Trophoblast cell (in vitro differentiated cells and primary cell): ENCODE results near the gene UPF2.

Source experiments
- DNase-seq, 2 donors: peaks; one replicate each; pipeline ENCODE4 v3.0.0-alpha.2; 2016
- H2AFZ ChIP-seq: 2 replicates; pipeline ENCODE4 v1.6.1; 2013; ENCODE audit warnings: low read length, moderate library complexity, mild to moderate bottlenecking; ENCODE audit not compliant: insufficient read depth, poor library complexity
- H2AK5ac ChIP-seq: 2 replicates; pipeline ENCODE4 v1.6.1; 2013; ENCODE audit warnings: mild to moderate bottlenecking, low read length
- H2BK120ac ChIP-seq: 2 replicates; pipeline ENCODE4 v1.6.1; 2013; ENCODE audit warnings: low read length, mild to moderate bottlenecking, moderate library complexity; ENCODE audit not compliant: insufficient read depth, poor library complexity
- H2BK12ac ChIP-seq: 2 replicates; pipeline ENCODE4 v1.6.1; 2013; ENCODE audit warnings: mild to moderate bottlenecking, low read length, moderate library complexity
- H2BK5ac ChIP-seq: 2 replicates; pipeline ENCODE4 v1.6.1; 2013; ENCODE audit warnings: low read length, low read depth, moderate library complexity, mild to moderate bottlenecking; ENCODE audit not compliant: poor library complexity
- H3K14ac ChIP-seq: 2 replicates; pipeline ENCODE4 v1.6.1; 2013; ENCODE audit warnings: mild to moderate bottlenecking, low read length
- H3K18ac ChIP-seq: 2 replicates; pipeline ENCODE4 v1.6.1; 2013; ENCODE audit warnings: mild to moderate bottlenecking, low read length
- H3K23ac ChIP-seq: 2 replicates; pipeline ENCODE4 v1.6.1; 2013; ENCODE audit warnings: low read length
- H3K27ac ChIP-seq: 2 replicates; pipeline ENCODE4 v1.5.1; 2013; ENCODE audit warnings: low read depth, mild to moderate bottlenecking, inconsistent platforms, low read length, moderate library complexity
- H3K27me3 ChIP-seq: 2 replicates; pipeline ENCODE4 v1.6.1; 2013; ENCODE audit warnings: inconsistent platforms, mild to moderate bottlenecking, low read length, moderate library complexity; ENCODE audit not compliant: insufficient read depth
- H3K36me3 ChIP-seq, 2 experiments: 1 replicate in 1 of 2; 2 replicates in 1 of 2; pipeline ENCODE4 v1.6.1; 2013; ENCODE audit warnings: low read length in 2 of 2, mild to moderate bottlenecking in 2 of 2, moderate library complexity in 1 of 2; ENCODE audit not compliant: insufficient read depth in 2 of 2, control insufficient read depth in 1 of 2
- H3K4ac ChIP-seq: 2 replicates; pipeline ENCODE4 v1.6.1; 2013; ENCODE audit warnings: low read depth, mild to moderate bottlenecking, low read length, moderate library complexity
- H3K4me1 ChIP-seq, 2 experiments: 1 replicate in 1 of 2; 2 replicates in 1 of 2; pipeline ENCODE4 v1.6.1; 2013; ENCODE audit warnings: low read length in 2 of 2, mild to moderate bottlenecking in 2 of 2, moderate library complexity in 1 of 2; ENCODE audit not compliant: insufficient read depth in 2 of 2, control insufficient read depth in 1 of 2
- H3K4me2 ChIP-seq: 2 replicates; pipeline ENCODE4 v1.6.1; 2013; ENCODE audit warnings: inconsistent platforms, mild to moderate bottlenecking, low read length, moderate library complexity
- H3K4me3 ChIP-seq: 2 replicates; pipeline ENCODE4 v1.5.1; 2013; ENCODE audit warnings: mild to moderate bottlenecking, low read depth, low read length, inconsistent platforms
- H3K79me1 ChIP-seq: one replicate; pipeline ENCODE4 v1.6.1; 2013; ENCODE audit warnings: low read length
- H3K79me2 ChIP-seq: 2 replicates; pipeline ENCODE4 v1.6.1; 2013; ENCODE audit warnings: low read length, mild to moderate bottlenecking; ENCODE audit not compliant: control insufficient read depth, insufficient read depth, poor library complexity
- H3K9ac ChIP-seq: 2 replicates; pipeline ENCODE4 v1.6.1; 2013; ENCODE audit warnings: mild to moderate bottlenecking, low read length
- H3K9me3 ChIP-seq: 2 replicates; pipeline ENCODE4 v1.6.1; 2013; ENCODE audit warnings: low read depth, mild to moderate bottlenecking, control low read depth, inconsistent platforms, low read length; ENCODE audit not compliant: insufficient read depth
- H4K12ac ChIP-seq: 2 replicates; pipeline ENCODE4 v1.6.1; 2013; ENCODE audit warnings: low read depth, mild to moderate bottlenecking, low read length, moderate library complexity
- H4K8ac ChIP-seq: 2 replicates; pipeline ENCODE4 v1.6.1; 2013; ENCODE audit warnings: low read depth, mild to moderate bottlenecking, low read length, moderate library complexity
- H4K91ac ChIP-seq: one replicate; pipeline ENCODE4 v1.6.1; 2013; ENCODE audit warnings: low read depth, mild to moderate bottlenecking, low read length, moderate library complexity
- WGBS: extraction: QIAGEN DNeasy Blood & Tissue Kit; methylation state at CpG from one replicate; pipeline ENCODE4 v1.1.7; 2013; ENCODE audit warnings: missing lambda C conversion rate; ENCODE audit not compliant: insufficient read length, insufficient coverage; ENCODE audit errors: extremely low coverage; 5-methylcytosine and 5-hydroxymethylcytosine counted together

The UPF2 gene

DNA sequence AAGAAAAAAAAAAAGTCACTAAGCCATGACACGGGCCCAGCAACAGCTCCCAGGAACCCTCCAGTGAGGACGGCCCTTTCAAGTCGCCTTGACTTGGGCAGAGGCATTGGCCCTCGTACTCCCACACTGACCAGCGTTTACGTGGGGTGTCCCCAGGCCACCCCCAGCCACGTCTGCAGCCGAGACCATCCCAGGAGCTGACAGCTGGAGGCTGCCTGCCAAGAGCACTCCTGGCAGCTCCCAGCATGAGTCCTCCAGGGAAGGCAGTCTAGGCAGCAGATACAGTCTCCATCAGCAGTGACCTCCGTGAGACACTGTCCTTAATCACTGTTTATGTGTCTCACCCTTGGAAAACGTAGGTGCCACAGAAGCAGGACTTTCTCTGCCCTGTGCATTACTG, 133.0 kb downstream of the UPF2 start:
- no peak overlapping the region for H3K23ac ChIP-seq
- no CpG with 5 or more reads among the region's 10 CpGs for WGBS

DNA sequence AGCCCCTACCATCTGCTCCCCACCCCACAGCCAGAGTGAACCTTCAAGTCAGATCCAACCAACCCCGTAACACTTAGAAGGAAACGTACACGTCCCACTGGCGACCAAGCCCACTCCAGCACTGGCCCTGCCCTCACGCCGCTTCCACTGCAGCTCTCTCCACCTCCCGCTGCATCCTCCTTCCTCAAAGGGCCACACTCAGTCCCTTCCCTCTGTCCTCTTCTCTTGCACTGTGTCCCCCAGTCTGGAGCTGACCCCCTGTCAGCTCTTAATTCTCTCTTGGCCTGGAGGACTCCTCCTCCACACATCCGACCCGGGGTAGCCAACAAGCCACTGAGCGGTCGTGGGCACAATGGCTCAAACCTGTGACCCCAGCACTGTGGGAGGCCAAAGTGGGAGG, 133.6 kb downstream of the UPF2 start:
- no peak overlapping the region for H3K27ac ChIP-seq
- H3K4me3 ChIP-seq = no peak overlapping the region
- H2AFZ ChIP-seq = no peak overlapping the region
- peak overlapping the region; percentile 57 for H2AK5ac ChIP-seq
- no peak overlapping the region for H3K9ac ChIP-seq
- H3K36me3 ChIP-seq = no peaks in the 10 kb centered on the region
- no peak overlapping the region for H4K8ac ChIP-seq
- H2BK5ac ChIP-seq = no peak overlapping the region
- H3K27me3 ChIP-seq = no peaks in the 10 kb centered on the region
- no peak overlapping the region for H3K4ac ChIP-seq
- H3K9me3 ChIP-seq = no peaks in the 10 kb centered on the region
- H4K91ac ChIP-seq = no peak overlapping the region
- H3K79me2 ChIP-seq = no peaks in the 10 kb centered on the region
- H3K18ac ChIP-seq = no peak overlapping the region
- peak overlapping the region; percentile 14 for H2BK12ac ChIP-seq
- no peak overlapping the region for H3K23ac ChIP-seq
- H3K4me1 ChIP-seq = peaks cover 12 to 14% of the 10 kb centered on the region in 2 experiments
- H4K12ac ChIP-seq = no peak overlapping the region
- WGBS = no CpG with 5 or more reads among the region's 11 CpGs
- no peak overlapping the region for H3K14ac ChIP-seq
- no peak overlapping the region for H2BK120ac ChIP-seq
- no peak for DNase-seq
- H3K79me1 ChIP-seq = peaks cover 6% of the 10 kb centered on the region
- no peak overlapping the region for H3K4me2 ChIP-seq

More for the DNA sequence above, 133.0 kb downstream of the UPF2 start:
- H3K79me2 ChIP-seq = no peaks in the 10 kb centered on the region
- peak overlapping the region; percentile 19 for H3K18ac ChIP-seq
- no peak overlapping the region for H3K9ac ChIP-seq
- peak overlapping the region; percentile 2 for H4K12ac ChIP-seq
- no peak overlapping the region for H3K4ac ChIP-seq
- no peak for DNase-seq
- no peak overlapping the region for H3K27ac ChIP-seq
- H2AK5ac ChIP-seq = peak overlapping the region; percentile 12
- H3K4me2 ChIP-seq = no peak overlapping the region
- no peaks in the 10 kb centered on the region for H3K27me3 ChIP-seq
- H4K8ac ChIP-seq = no peak overlapping the region
- H2BK5ac ChIP-seq = no peak overlapping the region
- no peak overlapping the region for H3K4me3 ChIP-seq
- H2BK120ac ChIP-seq = peak overlapping the region; percentile 40
- no peak overlapping the region for H2AFZ ChIP-seq
- H3K36me3 ChIP-seq = no peaks in the 10 kb centered on the region
- peaks cover 6% of the 10 kb centered on the region for H3K79me1 ChIP-seq
- peak overlapping the region; percentile 42 for H2BK12ac ChIP-seq
- H3K9me3 ChIP-seq = no peaks in the 10 kb centered on the region
- H3K14ac ChIP-seq = no peak overlapping the region
- peaks cover 12 to 14% of the 10 kb centered on the region in 2 experiments for H3K4me1 ChIP-seq
- H4K91ac ChIP-seq = peak overlapping the region; percentile 10

DNA sequence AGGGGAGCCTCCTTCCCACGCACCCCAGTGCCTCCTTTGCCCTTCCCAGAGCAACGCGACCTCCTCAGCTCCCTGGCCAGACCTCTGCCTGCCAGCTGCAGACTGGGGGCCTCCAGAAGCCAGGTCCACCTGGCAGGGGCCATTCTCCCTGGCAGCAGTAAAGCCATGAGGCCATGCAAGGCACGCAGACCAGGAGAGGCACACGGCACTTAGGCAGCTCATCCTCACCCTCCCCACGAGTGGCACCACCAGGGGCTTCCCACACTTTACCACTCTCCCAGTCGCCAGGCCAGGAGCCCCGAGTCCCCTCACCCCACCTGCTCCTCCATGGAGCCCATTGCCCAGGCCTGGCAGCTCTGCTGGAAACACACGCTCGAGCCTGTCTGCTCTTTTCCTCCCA, 134.1 kb downstream of the UPF2 start:
- peaks cover 9 to 11% of the 10 kb centered on the region in 2 experiments for H3K4me1 ChIP-seq
- DNase-seq = no peak
- H4K91ac ChIP-seq = peak overlapping the region; percentile 30
- H3K79me2 ChIP-seq = no peaks in the 10 kb centered on the region
- H3K18ac ChIP-seq = no peak overlapping the region
- H3K4me2 ChIP-seq = no peak overlapping the region
- no peak overlapping the region for H2BK5ac ChIP-seq
- no peaks in the 10 kb centered on the region for H3K36me3 ChIP-seq
- H3K9me3 ChIP-seq = no peaks in the 10 kb centered on the region
- no peak overlapping the region for H3K9ac ChIP-seq
- H3K4ac ChIP-seq = no peak overlapping the region
- no CpG with 5 or more reads among the region's 10 CpGs for WGBS
- H2BK120ac ChIP-seq = no peak overlapping the region
- H3K23ac ChIP-seq = no peak overlapping the region
- H4K12ac ChIP-seq = no peak overlapping the region
- no peak overlapping the region for H2AFZ ChIP-seq
- no peak overlapping the region for H4K8ac ChIP-seq
- H3K14ac ChIP-seq = no peak overlapping the region
- H3K4me3 ChIP-seq = no peak overlapping the region
- no peak overlapping the region for H2BK12ac ChIP-seq
- H3K27me3 ChIP-seq = no peaks in the 10 kb centered on the region
- H3K27ac ChIP-seq = no peak overlapping the region
- no peak overlapping the region for H2AK5ac ChIP-seq
- H3K79me1 ChIP-seq = peaks cover 6% of the 10 kb centered on the region

DNA sequence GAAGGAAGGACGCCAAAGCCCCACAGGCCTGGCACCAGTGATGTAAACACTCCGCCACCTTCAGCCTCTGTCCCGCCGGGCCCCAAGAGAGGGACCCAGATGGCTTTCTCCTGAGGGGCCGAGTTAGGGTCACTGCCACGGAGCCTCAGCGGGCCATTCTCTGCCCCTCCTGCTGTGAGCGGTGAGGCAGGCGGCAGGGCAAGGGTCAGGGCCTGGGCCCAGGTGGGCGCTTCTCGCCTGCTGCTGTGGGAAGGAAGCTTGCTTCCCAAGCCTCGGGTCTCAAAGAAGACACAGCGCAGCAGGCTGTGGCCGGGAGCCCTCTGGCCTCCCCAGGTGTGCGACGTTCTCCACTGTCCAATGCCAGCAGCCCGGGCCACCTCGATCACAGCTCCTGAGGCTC, 134.7 kb downstream of the UPF2 start:
- WGBS = no CpG with 5 or more reads among the region's 18 CpGs
- Histone ChIP-seq H4K12ac (no peak overlapping the region), H3K79me2 (no peaks in the 10 kb centered on the region), H2BK120ac (no peak overlapping the region), H2BK12ac (no peak overlapping the region), H3K9me3 (no peaks in the 10 kb centered on the region), H3K27me3 (no peaks in the 10 kb centered on the region), H3K4me2 (no peak overlapping the region), H3K79me1 (peaks cover 3% of the 10 kb centered on the region), H3K14ac (no peak overlapping the region), H3K9ac (no peak overlapping the region), H3K4me3 (no peak overlapping the region), H3K36me3 (no peaks in the 10 kb centered on the region), H4K91ac (peak overlapping the region; percentile 7), H3K4me1 (peaks cover 3 to 5% of the 10 kb centered on the region in 2 experiments), H3K4ac (no peak overlapping the region), H3K27ac (no peak overlapping the region), H3K18ac (no peak overlapping the region), H2AK5ac (peak overlapping the region; percentile 22), H4K8ac (no peak overlapping the region), H2BK5ac (no peak overlapping the region), H2AFZ (no peak overlapping the region), H3K23ac (no peak overlapping the region)
- DNase-seq = no peak
